Activated CD8-positive, alpha-beta T cell treated with anti-CD3 and anti-CD28 coated beads for 36 hours (primary cell): Measurements from ENCODE around the gene KIAA0319L. TPM values are rescaled to one million over a fixed set of nuclear protein-coding genes. Genes with fewer than 3 reads are reported as not detected.

Experiments used
- ATAC-seq: fragments of 200-7000 bp; cut with Tn5 transposase; one replicate; pipeline ENCODE4 v1.10.0; 2021; ENCODE audit warnings: mild to moderate bottlenecking, moderate library complexity
- CTCF ChIA-PET: fragments of 350-600 bp; sonication (Branson Sonifier 250); formaldehyde crosslinking; loops from one replicate; lab custom pipeline; 2021; ENCODE audit warnings: antibody characterized with exemption; lab: Charles Lee
- POLR2A ChIA-PET: fragments of 350-600 bp; sonication (Branson Sonifier 250); formaldehyde crosslinking; loops from one replicate; lab custom pipeline; 2021; ENCODE audit warnings: antibody characterized with exemption; lab: Charles Lee
- DNase-seq: peaks from one replicate; pipeline ENCODE4 v3.0.0-alpha.2; 2020
- H3K27ac Mint-ChIP-seq: one replicate; pipeline ENCODE4 v1.8.0; 2021; ENCODE audit warnings: mild to moderate bottlenecking, mixed read lengths
- H3K27me3 Mint-ChIP-seq: one replicate; pipeline ENCODE4 v1.8.0; 2021; ENCODE audit warnings: mixed read lengths
- H3K36me3 Mint-ChIP-seq: one replicate; pipeline ENCODE4 v1.8.0; 2021; ENCODE audit warnings: low read depth, mixed read lengths
- H3K4me1 Mint-ChIP-seq: one replicate; pipeline ENCODE4 v1.8.0; 2021; ENCODE audit warnings: low read depth, mixed read lengths
- H3K4me3 Mint-ChIP-seq: one replicate; pipeline ENCODE4 v1.8.0; 2021; ENCODE audit warnings: mild to moderate bottlenecking, moderate library complexity, mixed read lengths
- H3K9me3 Mint-ChIP-seq: one replicate; pipeline ENCODE4 v1.8.0; 2021; ENCODE audit warnings: mixed read lengths
- intact Hi-C: fragments of 100-400 bp; cut with micrococcal nuclease; formaldehyde crosslinking; loops from one replicate; pipeline ENCODE4 v1.10.0; 2022
- total RNA-seq, 2 experiments: library from RNA; stranded (reverse); gene quantifications; one replicate each; pipeline ENCODE4 v1.2.3, GENCODE V29; 2021
- TF ChIP-seq, protein P1 (sequence below): fragments of 200-600 bp; IDR thresholded peaks from one replicate; pipeline ENCODE4 v1.8.0; 2022; ENCODE audit warnings: antibody characterized with exemption, mild to moderate bottlenecking

The KIAA0319L gene
- total RNA-seq, 2 experiments from 2014 or later, result 22.8 to 30.9 TPM

DNA sequence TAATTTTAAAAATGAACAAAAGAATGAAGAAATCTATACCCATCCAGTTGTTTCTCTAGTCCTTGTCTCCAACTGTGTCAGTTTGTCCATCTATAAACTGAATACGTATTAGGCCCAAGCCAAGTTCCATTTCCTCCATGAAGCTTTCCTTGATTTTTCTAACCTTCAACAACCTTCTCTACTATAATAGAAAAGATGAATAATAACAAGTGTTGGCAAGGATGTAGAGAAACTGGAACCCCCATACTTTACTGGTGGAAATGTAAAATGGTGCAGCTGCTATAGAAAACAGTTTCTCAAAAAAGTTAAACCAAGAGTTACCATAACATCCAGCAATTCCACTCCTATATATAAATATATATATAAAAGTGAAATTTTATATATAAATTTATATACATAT lies 10.6 kb downstream of the KIAA0319L start:
- DNase-seq (no peak), ATAC-seq (no peak)
- Mint-ChIP-seq H3K36me3 (peaks cover 19% of the 10 kb centered on the region), H3K4me1 (peaks cover 40% of the 10 kb centered on the region), H3K27me3 (no peaks in the 10 kb centered on the region), H3K4me3 (no peak overlapping the region), H3K9me3 (no peaks in the 10 kb centered on the region), H3K27ac (no peak overlapping the region)
- TF ChIP-seq, protein P1, sequence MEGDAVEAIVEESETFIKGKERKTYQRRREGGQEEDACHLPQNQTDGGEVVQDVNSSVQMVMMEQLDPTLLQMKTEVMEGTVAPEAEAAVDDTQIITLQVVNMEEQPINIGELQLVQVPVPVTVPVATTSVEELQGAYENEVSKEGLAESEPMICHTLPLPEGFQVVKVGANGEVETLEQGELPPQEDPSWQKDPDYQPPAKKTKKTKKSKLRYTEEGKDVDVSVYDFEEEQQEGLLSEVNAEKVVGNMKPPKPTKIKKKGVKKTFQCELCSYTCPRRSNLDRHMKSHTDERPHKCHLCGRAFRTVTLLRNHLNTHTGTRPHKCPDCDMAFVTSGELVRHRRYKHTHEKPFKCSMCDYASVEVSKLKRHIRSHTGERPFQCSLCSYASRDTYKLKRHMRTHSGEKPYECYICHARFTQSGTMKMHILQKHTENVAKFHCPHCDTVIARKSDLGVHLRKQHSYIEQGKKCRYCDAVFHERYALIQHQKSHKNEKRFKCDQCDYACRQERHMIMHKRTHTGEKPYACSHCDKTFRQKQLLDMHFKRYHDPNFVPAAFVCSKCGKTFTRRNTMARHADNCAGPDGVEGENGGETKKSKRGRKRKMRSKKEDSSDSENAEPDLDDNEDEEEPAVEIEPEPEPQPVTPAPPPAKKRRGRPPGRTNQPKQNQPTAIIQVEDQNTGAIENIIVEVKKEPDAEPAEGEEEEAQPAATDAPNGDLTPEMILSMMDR, result no peak
- intact Hi-C loops, result no loop called here
- ChIA-PET POLR2A (interaction anchor here (0.9 kb wide), 1 partner anchor 11 kb away, joined by 5 read pairs; the partner anchor contains the start of gene NCDN), CTCF (interaction anchor here (1.2 to 3.6 kb wide), 2 partner anchors 10 to 96 kb away, joined by 3 to 63 read pairs; no protein-coding TSS in a partner anchor)

DNA sequence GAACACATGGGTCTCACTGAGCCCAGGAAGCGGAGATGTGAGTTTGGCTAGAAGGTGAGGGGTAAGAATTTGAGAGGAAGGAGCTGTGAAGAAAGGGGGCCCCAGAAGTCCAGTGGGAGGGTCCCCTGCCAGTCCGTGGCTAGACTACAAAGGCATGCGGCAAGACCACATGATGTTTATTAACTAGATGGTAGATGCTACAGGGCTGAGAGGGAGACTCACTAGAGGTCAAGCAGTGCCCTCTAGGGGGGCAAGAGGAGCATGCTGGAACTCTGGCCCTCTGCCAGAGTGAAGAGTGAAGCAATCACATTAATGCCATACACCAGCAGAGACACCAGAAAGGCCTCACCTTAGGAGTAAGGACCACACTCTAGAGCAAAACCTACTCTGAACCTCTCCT lies 12.2 kb downstream of the KIAA0319L start:
- H3K9me3 Mint-ChIP-seq, result no peaks in the 10 kb centered on the region
- TF ChIP-seq, protein P1, result peak; percentile 41
- intact Hi-C loops, result loop anchor here (1.0 kb wide), 1 partner anchor 94 kb away; no protein-coding TSS in a partner anchor
- H3K27me3 Mint-ChIP-seq, result no peaks in the 10 kb centered on the region
- ChIA-PET POLR2A (interaction anchor here (0.6 to 0.7 kb wide), 2 partner anchors 36 to 277 kb away, joined by 3 read pairs; no protein-coding TSS in a partner anchor), CTCF (interaction anchor here (0.7 to 3.6 kb wide), 12 partner anchors 9 to 127 kb away, joined by 3 to 63 read pairs (median 4); no protein-coding TSS in a partner anchor)
- DNase-seq (peak; percentile 76), ATAC-seq (peak; percentile 93)
- no peak overlapping the region for H3K4me3 Mint-ChIP-seq
- H3K36me3 Mint-ChIP-seq, result peaks cover 29% of the 10 kb centered on the region
- peaks cover 51% of the 10 kb centered on the region for H3K4me1 Mint-ChIP-seq
- H3K27ac Mint-ChIP-seq, result peak overlapping the region; percentile 50

DNA sequence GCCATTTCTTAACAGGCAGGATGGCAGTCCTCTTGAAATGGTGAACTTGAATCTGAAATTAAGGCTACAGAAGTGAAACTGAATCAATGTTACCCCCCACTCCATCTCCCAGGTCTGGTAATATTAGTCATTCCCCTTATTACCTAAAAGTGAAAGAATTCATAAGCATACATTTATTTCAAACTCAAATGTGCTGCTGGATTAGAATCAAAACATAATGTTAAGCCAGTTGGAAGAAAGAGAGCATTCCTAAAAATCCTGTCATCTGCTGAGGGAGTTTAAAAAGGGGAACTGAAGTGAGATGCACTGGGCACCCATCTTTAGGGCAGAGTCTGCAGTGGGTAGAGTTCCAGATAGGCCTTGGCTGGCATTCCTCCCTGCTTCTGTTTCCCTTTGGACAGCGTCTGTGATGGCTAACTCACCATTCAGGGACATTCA lies 17.4 kb downstream of the KIAA0319L start:
- intact Hi-C loops, result no loop called here
- no peak for DNase-seq
- Mint-ChIP-seq H3K4me3 (peak overlapping the region; percentile 76), H3K27ac (peak overlapping the region; percentile 98), H3K9me3 (no peaks in the 10 kb centered on the region), H3K36me3 (peaks cover 16% of the 10 kb centered on the region), H3K4me1 (peaks cover 83% of the 10 kb centered on the region), H3K27me3 (no peaks in the 10 kb centered on the region)
- TF ChIP-seq, protein P1, result no peak
- ChIA-PET POLR2A (interaction anchor here (1.2 kb wide), 1 partner anchor 16 kb away, joined by 4 read pairs; no protein-coding TSS in a partner anchor), CTCF (interaction anchor here (0.8 to 11.4 kb wide), 2 partner anchors 28 to 89 kb away, joined by 3 to 140 read pairs; no protein-coding TSS in a partner anchor)
- peak; percentile 54 for ATAC-seq

DNA sequence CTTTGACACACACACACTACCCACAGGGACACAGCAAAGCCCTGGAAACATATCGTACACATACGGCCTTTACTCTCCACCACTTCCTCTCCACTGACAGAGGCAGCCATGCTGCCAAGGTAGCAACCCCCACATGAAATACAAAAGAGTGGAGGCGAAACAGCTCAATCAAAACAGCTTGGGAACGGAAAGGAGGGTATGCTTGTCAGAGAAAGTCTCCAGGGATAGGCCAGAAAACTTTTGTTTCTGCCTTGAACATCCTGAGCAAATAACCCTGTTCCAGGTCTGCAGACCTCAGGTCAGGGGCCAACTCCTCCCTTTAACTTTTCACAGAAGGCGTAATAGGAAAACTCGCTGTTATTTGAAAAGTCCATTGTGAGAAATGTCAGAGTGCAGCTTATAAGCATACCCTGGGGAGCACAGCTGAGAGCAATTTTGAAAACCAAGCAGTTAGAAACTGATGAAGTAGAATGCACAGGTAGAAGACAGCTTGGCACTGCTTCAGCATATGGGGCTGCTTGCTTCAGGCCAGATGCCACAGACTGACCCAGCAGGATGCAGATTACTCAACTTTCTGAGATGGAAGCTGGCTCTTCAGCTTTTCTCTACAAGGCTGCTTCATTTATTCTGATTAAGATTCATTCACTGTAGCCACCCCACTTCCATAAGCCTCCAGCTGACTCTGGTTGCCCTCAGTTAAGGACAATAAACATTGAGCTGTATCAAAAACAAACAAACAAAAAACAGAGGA lies 18.0 kb downstream of the KIAA0319L start:
- TF ChIP-seq, protein P1, result no peak
- peak overlapping the region; percentile 76 for H3K4me3 Mint-ChIP-seq
- CTCF ChIA-PET, result interaction anchor here (0.8 to 11.4 kb wide), 2 partner anchors 29 to 88 kb away, joined by 3 to 140 read pairs; no protein-coding TSS in a partner anchor

More for the DNA sequence above, 18.0 kb downstream of the KIAA0319L start:
- ATAC-seq, result peak; percentile 82
- Mint-ChIP-seq H3K27me3 (no peaks in the 10 kb centered on the region), H3K27ac (peak overlapping the region; percentile 98), H3K36me3 (peaks cover 16% of the 10 kb centered on the region), H3K4me1 (peaks cover 78% of the 10 kb centered on the region), H3K9me3 (no peaks in the 10 kb centered on the region)
- peak; percentile 61 for DNase-seq
- POLR2A ChIA-PET, result interaction anchor here (1.0 to 1.2 kb wide), 2 partner anchors 9 to 17 kb away, joined by 4 read pairs; no protein-coding TSS in a partner anchor
- intact Hi-C loops, result no loop called here
